GM23338 (cell line): Measurements from ENCODE around the gene CDC6.

Source experiments
- CREB1 ChIP-seq: fragments of 250-450 bp; sonication (Bioruptor Pico); IDR thresholded peaks from 2 replicates; pipeline ENCODE4 v1.5.0; 2020; ENCODE audit warnings: low read depth, mild to moderate bottlenecking, moderate library complexity
- EZH2 ChIP-seq: fragments of 200-600 bp; sonication (generic); IDR thresholded peaks from one replicate; pipeline ENCODE4 v1.8.0; 2017; ENCODE audit warnings: antibody characterized with exemption, mild to moderate bottlenecking, low read depth; ENCODE audit not compliant: unreplicated experiment
- EZH2phosphoT487 ChIP-seq: fragments of 200-600 bp; sonication (generic); IDR thresholded peaks from one replicate; pipeline ENCODE4 v1.8.1; 2018; ENCODE audit warnings: antibody characterized with exemption; ENCODE audit not compliant: unreplicated experiment
- JUNB ChIP-seq: IDR thresholded peaks from one replicate; pipeline ENCODE4 v1.6.1; 2016; ENCODE audit warnings: antibody characterized with exemption; ENCODE audit not compliant: unreplicated experiment
- POLR2AphosphoS5 ChIP-seq: IDR thresholded peaks from 2 replicates; pipeline ENCODE4 v1.6.1; 2016; ENCODE audit warnings: antibody characterized with exemption, low read depth
- STAT1 ChIP-seq: IDR thresholded peaks from one replicate; pipeline ENCODE4 v1.6.1; 2016; ENCODE audit warnings: antibody characterized with exemption; ENCODE audit not compliant: unreplicated experiment
- ZNF114 ChIP-seq: fragments of 250-450 bp; sonication (Bioruptor Pico); IDR thresholded peaks from 2 replicates; pipeline ENCODE4 v1.5.0; 2020; ENCODE audit warnings: mild to moderate bottlenecking, moderate library complexity
- ZNF331 ChIP-seq: fragments of 250-450 bp; sonication (Bioruptor Pico); IDR thresholded peaks from 2 replicates; pipeline ENCODE4 v1.5.0; 2020; ENCODE audit warnings: low read depth, mild to moderate bottlenecking, moderate library complexity
- TF ChIP-seq, protein P1 (sequence below), 2 experiments: fragments of 200-600 bp in 1 of 2; sonication (generic) in 1 of 2; conservative IDR thresholded peaks; 2 replicates each; pipeline versions ENCODE4 v1.5.1 to v1.6.1; 2016 to 2017; ENCODE audit warnings: antibody characterized with exemption in 2 of 2, low read depth in 2 of 2, mild to moderate bottlenecking in 2 of 2, moderate library complexity in 1 of 2
- TF ChIP-seq, protein P2 (sequence below): IDR thresholded peaks from one replicate; pipeline ENCODE4 v1.6.1; 2018; ENCODE audit warnings: antibody characterized with exemption; ENCODE audit not compliant: unreplicated experiment
- TF ChIP-seq, protein P3 (sequence below): IDR thresholded peaks from 2 replicates; pipeline ENCODE4 v1.6.1; 2016; ENCODE audit warnings: antibody characterized with exemption

DNA sequence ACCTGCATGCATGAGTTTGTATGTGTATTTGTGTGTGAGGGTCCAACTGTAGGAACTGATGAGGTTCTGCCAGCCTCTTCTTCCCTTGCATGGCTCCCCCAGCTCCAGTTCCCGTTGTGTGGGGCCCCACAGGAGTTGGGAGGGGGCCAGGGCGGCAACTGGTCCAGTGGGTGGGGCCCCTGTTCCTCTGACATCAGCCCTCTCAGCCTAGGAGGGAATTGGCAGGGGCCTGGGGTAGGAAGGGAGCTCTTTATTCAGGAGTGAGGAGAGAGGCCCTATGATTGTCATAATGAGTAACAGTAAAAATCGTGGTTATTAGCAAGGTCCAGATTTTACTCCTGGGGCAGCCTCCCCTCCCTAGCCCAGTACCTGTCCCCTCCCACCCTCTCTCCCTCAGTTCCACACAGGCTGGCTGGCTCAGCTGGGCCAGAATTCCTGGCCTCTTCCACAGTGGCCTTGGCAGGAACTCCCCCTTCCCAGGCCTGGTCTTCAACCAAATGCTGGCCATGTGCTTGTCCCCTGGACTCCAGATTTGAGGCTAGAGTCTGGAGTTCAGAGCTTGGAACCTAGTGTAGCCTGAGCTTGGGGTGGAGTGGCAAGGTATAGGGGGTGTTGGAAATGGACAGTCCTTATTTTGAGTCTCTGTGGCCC is 40.2 kb downstream of the CDC6 start:
- TF ChIP-seq, protein P1, sequence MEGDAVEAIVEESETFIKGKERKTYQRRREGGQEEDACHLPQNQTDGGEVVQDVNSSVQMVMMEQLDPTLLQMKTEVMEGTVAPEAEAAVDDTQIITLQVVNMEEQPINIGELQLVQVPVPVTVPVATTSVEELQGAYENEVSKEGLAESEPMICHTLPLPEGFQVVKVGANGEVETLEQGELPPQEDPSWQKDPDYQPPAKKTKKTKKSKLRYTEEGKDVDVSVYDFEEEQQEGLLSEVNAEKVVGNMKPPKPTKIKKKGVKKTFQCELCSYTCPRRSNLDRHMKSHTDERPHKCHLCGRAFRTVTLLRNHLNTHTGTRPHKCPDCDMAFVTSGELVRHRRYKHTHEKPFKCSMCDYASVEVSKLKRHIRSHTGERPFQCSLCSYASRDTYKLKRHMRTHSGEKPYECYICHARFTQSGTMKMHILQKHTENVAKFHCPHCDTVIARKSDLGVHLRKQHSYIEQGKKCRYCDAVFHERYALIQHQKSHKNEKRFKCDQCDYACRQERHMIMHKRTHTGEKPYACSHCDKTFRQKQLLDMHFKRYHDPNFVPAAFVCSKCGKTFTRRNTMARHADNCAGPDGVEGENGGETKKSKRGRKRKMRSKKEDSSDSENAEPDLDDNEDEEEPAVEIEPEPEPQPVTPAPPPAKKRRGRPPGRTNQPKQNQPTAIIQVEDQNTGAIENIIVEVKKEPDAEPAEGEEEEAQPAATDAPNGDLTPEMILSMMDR (conservative IDR thresholded peaks at IDR 0.05; ENCODE audit: low read depth in 2 of 2), result no peak
- TF ChIP-seq, protein P2, sequence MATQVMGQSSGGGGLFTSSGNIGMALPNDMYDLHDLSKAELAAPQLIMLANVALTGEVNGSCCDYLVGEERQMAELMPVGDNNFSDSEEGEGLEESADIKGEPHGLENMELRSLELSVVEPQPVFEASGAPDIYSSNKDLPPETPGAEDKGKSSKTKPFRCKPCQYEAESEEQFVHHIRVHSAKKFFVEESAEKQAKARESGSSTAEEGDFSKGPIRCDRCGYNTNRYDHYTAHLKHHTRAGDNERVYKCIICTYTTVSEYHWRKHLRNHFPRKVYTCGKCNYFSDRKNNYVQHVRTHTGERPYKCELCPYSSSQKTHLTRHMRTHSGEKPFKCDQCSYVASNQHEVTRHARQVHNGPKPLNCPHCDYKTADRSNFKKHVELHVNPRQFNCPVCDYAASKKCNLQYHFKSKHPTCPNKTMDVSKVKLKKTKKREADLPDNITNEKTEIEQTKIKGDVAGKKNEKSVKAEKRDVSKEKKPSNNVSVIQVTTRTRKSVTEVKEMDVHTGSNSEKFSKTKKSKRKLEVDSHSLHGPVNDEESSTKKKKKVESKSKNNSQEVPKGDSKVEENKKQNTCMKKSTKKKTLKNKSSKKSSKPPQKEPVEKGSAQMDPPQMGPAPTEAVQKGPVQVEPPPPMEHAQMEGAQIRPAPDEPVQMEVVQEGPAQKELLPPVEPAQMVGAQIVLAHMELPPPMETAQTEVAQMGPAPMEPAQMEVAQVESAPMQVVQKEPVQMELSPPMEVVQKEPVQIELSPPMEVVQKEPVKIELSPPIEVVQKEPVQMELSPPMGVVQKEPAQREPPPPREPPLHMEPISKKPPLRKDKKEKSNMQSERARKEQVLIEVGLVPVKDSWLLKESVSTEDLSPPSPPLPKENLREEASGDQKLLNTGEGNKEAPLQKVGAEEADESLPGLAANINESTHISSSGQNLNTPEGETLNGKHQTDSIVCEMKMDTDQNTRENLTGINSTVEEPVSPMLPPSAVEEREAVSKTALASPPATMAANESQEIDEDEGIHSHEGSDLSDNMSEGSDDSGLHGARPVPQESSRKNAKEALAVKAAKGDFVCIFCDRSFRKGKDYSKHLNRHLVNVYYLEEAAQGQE, result no peak
- TF ChIP-seq EZH2, result no peak
- no peak for TF ChIP-seq CREB1
- no peak for TF ChIP-seq JUNB
- no peak for TF ChIP-seq POLR2AphosphoS5
- TF ChIP-seq ZNF114 (CRISPR knock-in tag), result no peak
- TF ChIP-seq EZH2phosphoT487, result no peak
- TF ChIP-seq ZNF331 (CRISPR knock-in tag), result no peak
- TF ChIP-seq, protein P3, sequence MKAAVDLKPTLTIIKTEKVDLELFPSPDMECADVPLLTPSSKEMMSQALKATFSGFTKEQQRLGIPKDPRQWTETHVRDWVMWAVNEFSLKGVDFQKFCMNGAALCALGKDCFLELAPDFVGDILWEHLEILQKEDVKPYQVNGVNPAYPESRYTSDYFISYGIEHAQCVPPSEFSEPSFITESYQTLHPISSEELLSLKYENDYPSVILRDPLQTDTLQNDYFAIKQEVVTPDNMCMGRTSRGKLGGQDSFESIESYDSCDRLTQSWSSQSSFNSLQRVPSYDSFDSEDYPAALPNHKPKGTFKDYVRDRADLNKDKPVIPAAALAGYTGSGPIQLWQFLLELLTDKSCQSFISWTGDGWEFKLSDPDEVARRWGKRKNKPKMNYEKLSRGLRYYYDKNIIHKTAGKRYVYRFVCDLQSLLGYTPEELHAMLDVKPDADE, result no peak
- no peak for TF ChIP-seq STAT1
